GM12878 (cell line): Measurements from ENCODE around the gene CD200R1L. TPM values are rescaled to one million over a fixed set of nuclear protein-coding genes. Genes with fewer than 3 reads are reported as not detected.

Experiments used
- ATAC-seq: fragments of 200-7000 bp; cut with Tn5 transposase; 3 replicates; pipeline ENCODE4 v1.9.1; 2020; ENCODE audit warnings: mild to moderate bottlenecking, moderate library complexity
- BruUV-seq: library from RNA; stranded (reverse); fragments of 400-500 nt; replicated peaks from 2 replicates; lab custom pipeline; 2021; lab: Mats Ljungman, UMichigan
- CTCF ChIA-PET: fragments of 300-600 bp; sonication (Branson Sonifier 250); formaldehyde crosslinking; extraction: SDS; loops from one replicate; lab custom pipeline; 2021; ENCODE audit warnings: inconsistent platforms; lab: Yijun Ruan, JAX
- POLR2A ChIA-PET: fragments of 350-600 bp; formaldehyde crosslinking; extraction: SDS; loops from one replicate; lab custom pipeline; 2021; ENCODE audit warnings: inconsistent platforms; lab: Charles Lee
- RAD21 ChIA-PET: fragments of 300-600 bp; sonication (Branson Sonifier 250); formaldehyde crosslinking; loops from one replicate; lab custom pipeline; 2023; ENCODE audit warnings: antibody characterized with exemption; ENCODE audit not compliant: unreplicated experiment; lab: Charles Lee
- SMC1A ChIA-PET: fragments of 300-600 bp; sonication (Branson Sonifier 250); formaldehyde crosslinking; loops from one replicate; lab custom pipeline; 2023; ENCODE audit not compliant: unreplicated experiment, uncharacterized antibody; lab: Charles Lee
- DNase-seq: peaks from one replicate; pipeline ENCODE4 v3.0.0-alpha.2; 2011; ENCODE audit warnings: low read depth, low spot score
- FAIRE-seq: peaks from 3 replicates; lab custom pipeline; 2011; peaks lifted over from hg19 to GRCh38; lab: Jason Lieb, UNC
- H2AFZ ChIP-seq: 2 replicates; pipeline ENCODE4 v1.6.0; 2011; ENCODE audit warnings: low read depth, low read length, control low read depth; ENCODE audit not compliant: control insufficient read depth
- H3K27ac ChIP-seq: 2 replicates; pipeline ENCODE4 v1.5.1; 2011; ENCODE audit warnings: control low read depth; ENCODE audit not compliant: control insufficient read depth, insufficient read depth
- H3K27me3 ChIP-seq, 2 experiments: replicated peaks in 1 of 2; 2 replicates each; pipeline versions ENCODE4 v1.6.0 to v1.6.1; 2011; ENCODE audit warnings: low read length in 1 of 2; ENCODE audit not compliant: control insufficient read depth in 2 of 2, insufficient read depth in 2 of 2
- H3K36me3 ChIP-seq, 2 experiments: 2 replicates each; pipeline ENCODE4 v1.5.1; 2011; ENCODE audit warnings: low read length in 1 of 2; ENCODE audit not compliant: control insufficient read depth in 2 of 2, insufficient read depth in 2 of 2
- H3K4me1 ChIP-seq: 2 replicates; pipeline ENCODE4 v1.6.1; 2011; ENCODE audit warnings: mild to moderate bottlenecking, low read length, moderate library complexity, mixed read lengths; ENCODE audit not compliant: control insufficient read depth, insufficient read depth
- H3K4me2 ChIP-seq: 2 replicates; pipeline ENCODE4 v1.6.0; 2011; ENCODE audit warnings: control low read depth; ENCODE audit not compliant: control insufficient read depth, insufficient read depth
- H3K4me3 ChIP-seq: fragments of 200-600 bp; sonication (generic); 2 replicates; pipeline ENCODE4 v1.5.1; 2016
- H3K79me2 ChIP-seq: 2 replicates; pipeline ENCODE4 v1.6.0; 2011; ENCODE audit warnings: low read length; ENCODE audit not compliant: control insufficient read depth, insufficient read depth
- H3K9ac ChIP-seq: 2 replicates; pipeline ENCODE4 v1.8.0; 2011; ENCODE audit warnings: low read length, control low read depth, mixed read lengths; ENCODE audit not compliant: control insufficient read depth, insufficient read depth
- H3K9me3 ChIP-seq: replicated peaks from 3 replicates; pipeline ENCODE4 v1.5.1; 2011; ENCODE audit warnings: mild to moderate bottlenecking, low read length; ENCODE audit not compliant: control insufficient read depth, insufficient read depth
- H4K20me1 ChIP-seq: 2 replicates; pipeline ENCODE4 v1.6.0; 2011; ENCODE audit not compliant: control insufficient read depth, insufficient read depth
- EP300 ChIP-seq, 2 experiments: fragments of 150-350 bp in 1 of 2; IDR thresholded peaks; 2 replicates each; pipeline ENCODE4 v1.6.1; 2011 to 2012; ENCODE audit warnings: low read depth in 2 of 2, low read length in 2 of 2, borderline replicate concordance in 1 of 2, improper control_type of control experiment in 1 of 2, inconsistent platforms in 1 of 2; ENCODE audit not compliant: control insufficient read depth in 1 of 2
- FOXM1 ChIP-seq: IDR thresholded peaks from 2 replicates; pipeline ENCODE4 v1.6.1; 2012; ENCODE audit warnings: low read depth, mild to moderate bottlenecking, inconsistent platforms, low read length, moderate library complexity
- MTA3 ChIP-seq: IDR thresholded peaks from 2 replicates; pipeline ENCODE4 v1.6.1; 2012; ENCODE audit warnings: low read length, inconsistent platforms, borderline replicate concordance
- SMARCA5 ChIP-seq: fragments of 450-650 bp; IDR thresholded peaks from 2 replicates; pipeline ENCODE4 v1.6.1; 2017; ENCODE audit warnings: mild to moderate bottlenecking
- SPI1 ChIP-seq: IDR thresholded peaks from 2 replicates; pipeline ENCODE4 v1.6.1; 2011; ENCODE audit warnings: low read depth, mild to moderate bottlenecking, low read length, moderate library complexity, borderline replicate concordance; ENCODE audit not compliant: insufficient read depth
- TCF3 ChIP-seq: IDR thresholded peaks from 2 replicates; pipeline ENCODE4 v1.6.1; 2012; ENCODE audit warnings: low read depth, mild to moderate bottlenecking, low read length, borderline replicate concordance; ENCODE audit not compliant: insufficient read depth
- ZBTB4 ChIP-seq: fragments of 450-650 bp; formaldehyde crosslinking; IDR thresholded peaks from 2 replicates; pipeline ENCODE4 v1.4.0; 2022; ENCODE audit warnings: mild to moderate bottlenecking, moderate library complexity
- ZNF24 ChIP-seq: fragments of 450-650 bp; IDR thresholded peaks from 2 replicates; pipeline ENCODE4 v1.6.1; 2017; ENCODE audit warnings: antibody characterized with exemption, mild to moderate bottlenecking
- in situ Hi-C: fragments of 300-500 bp; cut with MboI; formaldehyde crosslinking; loops from 9 replicates; pipeline ENCODE4 v1.14.3; 2018; ENCODE audit warnings: mixed read lengths
- intact Hi-C: fragments of 100-400 bp; cut with micrococcal nuclease; formaldehyde crosslinking; loops from one replicate; pipeline ENCODE4 v1.14.2; 2022; ENCODE audit not compliant: unreplicated experiment
- polyA plus RNA-seq, 11 experiments: library from polyadenylated mRNA; depleted of rRNA in 4 of 11; unstranded in 6 of 11; stranded (reverse) in 5 of 11; fragments of >200 nt; fragmentation: Nextera tagmentation in 4 of 11; fragmentation: Illumina TruSeq in 1 of 11; extraction: Ambion mirVana in 4 of 11; extraction: Trizol in 1 of 11; gene quantifications; 1 replicate in 1 of 11; 2 replicates in 10 of 11; pipeline versions ENCODE4 v1.2.1 to v1.2.3, GENCODE V29; 2011 to 2016; ENCODE audit warnings: inconsistent platforms in 2 of 11, missing spikeins in 2 of 11, low read depth in 1 of 11
- total RNA-seq, 4 experiments: library from RNA; depleted of rRNA in 3 of 4; stranded (reverse); fragments of >200 nt in 3 of 4; fragmentation: Illumina TruSeq in 1 of 4; extraction: Trizol in 1 of 4; gene quantifications; 2 replicates each; pipeline versions ENCODE4 v1.2.1 to v1.2.3, GENCODE V29; 2013 to 2021
- TF ChIP-seq, protein P1 (sequence below): fragments of 450-650 bp; IDR thresholded peaks from 2 replicates; pipeline ENCODE4 v1.6.1; 2017; ENCODE audit warnings: borderline replicate concordance
- TF ChIP-seq, protein P2 (sequence below): IDR thresholded peaks from 2 replicates; pipeline ENCODE4 v1.6.1; 2011; ENCODE audit warnings: mild to moderate bottlenecking, low read depth, low read length, moderate library complexity; ENCODE audit not compliant: insufficient replicate concordance
- TF ChIP-seq, protein P3 (sequence below): fragments of 450-650 bp; IDR thresholded peaks from 2 replicates; pipeline ENCODE4 v1.6.1; 2016; ENCODE audit warnings: mild to moderate bottlenecking, moderate library complexity, borderline replicate concordance

The CD200R1L gene
- total and polyA plus RNA-seq, 10 of the 15 experiments (the other 5 are each of a cell fraction or from before 2014, with no cell fraction given): 0.41 TPM; not detected in 9

GRCh38 chr3:112779011-112779410 lies 67.7 kb downstream of the CD200R1L start:
- H3K9me3 ChIP-seq: no peaks in the 10 kb centered on the region
- no peak overlapping the region for H3K4me3 ChIP-seq
- H3K79me2 ChIP-seq: no peaks in the 10 kb centered on the region
- no peak overlapping the region for H3K27ac ChIP-seq
- SMC1A ChIA-PET: interaction anchor here (1.2 kb wide), 1 partner anchor 135 kb away, joined by 4 read pairs; no protein-coding TSS in a partner anchor
- H3K27me3 ChIP-seq: no peaks in the 10 kb centered on the region; a peak in 1 of 4 replicates
- no peak overlapping the region for H3K4me2 ChIP-seq
- intact Hi-C loops: no loop called here
- 0 out of 2 replicates have a peak, but pooled peaks cover 5% of the 10 kb centered on the region for H3K4me1 ChIP-seq
- H2AFZ ChIP-seq: no peak overlapping the region
- POLR2A ChIA-PET: no interaction called here
- DNase-seq (no peak), FAIRE-seq (no peak), ATAC-seq (no peak)
- no peaks in the 10 kb centered on the region for H3K36me3 ChIP-seq
- H4K20me1 ChIP-seq: no peaks in the 10 kb centered on the region
- no peak overlapping the region for H3K9ac ChIP-seq
- CTCF ChIA-PET: interaction anchor here (1.4 kb wide), 1 partner anchor 200 kb away, joined by 4 read pairs; no protein-coding TSS in a partner anchor
- no TSS peak for BruUV-seq
- RAD21 ChIA-PET: interaction anchor here (1.5 kb wide), 1 partner anchor 192 kb away, joined by 3 read pairs; no protein-coding TSS in a partner anchor
- in situ Hi-C loops: no loop called here
- TF ChIP-seq TCF3: no peak
- no peak for TF ChIP-seq FOXM1
- TF ChIP-seq ZBTB4: no peak
- TF ChIP-seq SMARCA5: no peak
- no peak for TF ChIP-seq EP300 (IDR thresholded peaks at IDR 0.05; ENCODE audit: borderline replicate concordance in 1 of 2, control insufficient read depth in 1 of 2, low read depth in 2 of 2, low read length in 2 of 2)
- TF ChIP-seq, protein P1, sequence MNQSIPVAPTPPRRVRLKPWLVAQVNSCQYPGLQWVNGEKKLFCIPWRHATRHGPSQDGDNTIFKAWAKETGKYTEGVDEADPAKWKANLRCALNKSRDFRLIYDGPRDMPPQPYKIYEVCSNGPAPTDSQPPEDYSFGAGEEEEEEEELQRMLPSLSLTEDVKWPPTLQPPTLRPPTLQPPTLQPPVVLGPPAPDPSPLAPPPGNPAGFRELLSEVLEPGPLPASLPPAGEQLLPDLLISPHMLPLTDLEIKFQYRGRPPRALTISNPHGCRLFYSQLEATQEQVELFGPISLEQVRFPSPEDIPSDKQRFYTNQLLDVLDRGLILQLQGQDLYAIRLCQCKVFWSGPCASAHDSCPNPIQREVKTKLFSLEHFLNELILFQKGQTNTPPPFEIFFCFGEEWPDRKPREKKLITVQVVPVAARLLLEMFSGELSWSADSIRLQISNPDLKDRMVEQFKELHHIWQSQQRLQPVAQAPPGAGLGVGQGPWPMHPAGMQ: no peak
- TF ChIP-seq, protein P2, sequence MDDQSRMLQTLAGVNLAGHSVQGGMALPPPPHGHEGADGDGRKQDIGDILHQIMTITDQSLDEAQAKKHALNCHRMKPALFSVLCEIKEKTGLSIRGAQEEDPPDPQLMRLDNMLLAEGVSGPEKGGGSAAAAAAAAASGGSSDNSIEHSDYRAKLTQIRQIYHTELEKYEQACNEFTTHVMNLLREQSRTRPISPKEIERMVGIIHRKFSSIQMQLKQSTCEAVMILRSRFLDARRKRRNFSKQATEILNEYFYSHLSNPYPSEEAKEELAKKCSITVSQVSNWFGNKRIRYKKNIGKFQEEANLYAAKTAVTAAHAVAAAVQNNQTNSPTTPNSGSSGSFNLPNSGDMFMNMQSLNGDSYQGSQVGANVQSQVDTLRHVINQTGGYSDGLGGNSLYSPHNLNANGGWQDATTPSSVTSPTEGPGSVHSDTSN: no peak
- TF ChIP-seq, protein P3, sequence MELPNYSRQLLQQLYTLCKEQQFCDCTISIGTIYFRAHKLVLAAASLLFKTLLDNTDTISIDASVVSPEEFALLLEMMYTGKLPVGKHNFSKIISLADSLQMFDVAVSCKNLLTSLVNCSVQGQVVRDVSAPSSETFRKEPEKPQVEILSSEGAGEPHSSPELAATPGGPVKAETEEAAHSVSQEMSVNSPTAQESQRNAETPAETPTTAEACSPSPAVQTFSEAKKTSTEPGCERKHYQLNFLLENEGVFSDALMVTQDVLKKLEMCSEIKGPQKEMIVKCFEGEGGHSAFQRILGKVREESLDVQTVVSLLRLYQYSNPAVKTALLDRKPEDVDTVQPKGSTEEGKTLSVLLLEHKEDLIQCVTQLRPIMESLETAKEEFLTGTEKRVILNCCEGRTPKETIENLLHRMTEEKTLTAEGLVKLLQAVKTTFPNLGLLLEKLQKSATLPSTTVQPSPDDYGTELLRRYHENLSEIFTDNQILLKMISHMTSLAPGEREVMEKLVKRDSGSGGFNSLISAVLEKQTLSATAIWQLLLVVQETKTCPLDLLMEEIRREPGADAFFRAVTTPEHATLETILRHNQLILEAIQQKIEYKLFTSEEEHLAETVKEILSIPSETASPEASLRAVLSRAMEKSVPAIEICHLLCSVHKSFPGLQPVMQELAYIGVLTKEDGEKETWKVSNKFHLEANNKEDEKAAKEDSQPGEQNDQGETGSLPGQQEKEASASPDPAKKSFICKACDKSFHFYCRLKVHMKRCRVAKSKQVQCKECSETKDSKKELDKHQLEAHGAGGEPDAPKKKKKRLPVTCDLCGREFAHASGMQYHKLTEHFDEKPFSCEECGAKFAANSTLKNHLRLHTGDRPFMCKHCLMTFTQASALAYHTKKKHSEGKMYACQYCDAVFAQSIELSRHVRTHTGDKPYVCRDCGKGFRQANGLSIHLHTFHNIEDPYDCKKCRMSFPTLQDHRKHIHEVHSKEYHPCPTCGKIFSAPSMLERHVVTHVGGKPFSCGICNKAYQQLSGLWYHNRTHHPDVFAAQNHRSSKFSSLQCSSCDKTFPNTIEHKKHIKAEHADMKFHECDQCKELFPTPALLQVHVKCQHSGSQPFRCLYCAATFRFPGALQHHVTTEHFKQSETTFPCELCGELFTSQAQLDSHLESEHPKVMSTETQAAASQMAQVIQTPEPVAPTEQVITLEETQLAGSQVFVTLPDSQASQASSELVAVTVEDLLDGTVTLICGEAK: no peak
- TF ChIP-seq ZNF24: no peak
- no peak for TF ChIP-seq MTA3
- TF ChIP-seq SPI1: no peak
